Measurements from ENCODE around the gene ARL15. TPM values are rescaled to one million over a fixed set of nuclear protein-coding genes. Genes with fewer than 3 reads are reported as not detected.

Gene ARL15
- total and polyA plus RNA-seq, 2 donors (not counting 3 experiments of a cell fraction or from before 2014, with no cell fraction given): 11.9 to 24.4 TPM

- H3K27me3 ChIP-seq (ENCODE audit: control insufficient read depth in 2 of 2, insufficient read depth in 2 of 2, low read length in 2 of 2): no peaks in the 10 kb centered on the region
- no peaks in the 10 kb centered on the region for H3K36me3 ChIP-seq (ENCODE audit: control insufficient read depth in 2 of 2, extremely low read depth in 1 of 2, insufficient read depth in 2 of 2, low read length in 2 of 2)
- no peak overlapping the region for H3K4me2 ChIP-seq (ENCODE audit: insufficient read depth, low read length)
- H3K9ac ChIP-seq (replicated peaks; ENCODE audit: extremely low read depth, insufficient read depth, low read length): no peak overlapping the region
- DNase-seq (ENCODE audit: low read depth, low spot score): no peak
- no peaks in the 10 kb centered on the region for H3K4me1 ChIP-seq (ENCODE audit: control insufficient read depth, extremely low read depth, insufficient read depth, low read length)
- H3K9me3 ChIP-seq (replicated peaks; ENCODE audit: control insufficient read depth, insufficient read depth, low read length): no peaks in the 10 kb centered on the region
- FAIRE-seq: no peak
- BruUV-seq (replicated peaks): no TSS peak
- peaks cover 3% of the 10 kb centered on the region for H4K20me1 ChIP-seq (replicated peaks; ENCODE audit: control insufficient read depth, extremely low read depth, insufficient read depth, low read length)
- no peak overlapping the region for H2AFZ ChIP-seq (ENCODE audit: low read depth, low read length)
- CTCF ChIA-PET: interaction anchor here (1.1 to 1.5 kb wide), 2 partner anchors 15 to 932 kb away, joined by 3 read pairs; no protein-coding TSS in a partner anchor
- H3K4me3 ChIP-seq (replicated peaks in 1 of 3; ENCODE audit: insufficient read depth in 1 of 3, low read depth in 1 of 3, low read length in 3 of 3): no peak overlapping the region
- dilution Hi-C loops (cut with MboI; ENCODE audit: extremely low pct_ligation_motif_present, low sequenced_read_pairs): no loop called here
- intact Hi-C loops (cut with micrococcal nuclease): no loop called here
- TF ChIP-seq POLR2A (IDR thresholded peaks at IDR 0.05; ENCODE audit: low read depth, low read length): no peak
- no peak for TF ChIP-seq FOS (IDR thresholded peaks at IDR 0.05; ENCODE audit: borderline replicate concordance, insufficient read depth, low read length)
- no peak for TF ChIP-seq MYC (IDR thresholded peaks at IDR 0.05; ENCODE audit: low read depth, low read length)
- no peak for TF ChIP-seq MAX (IDR thresholded peaks at IDR 0.05; ENCODE audit: insufficient read depth, insufficient read length)
- no peak overlapping the region for H3K27ac ChIP-seq (ENCODE audit: insufficient read depth, low read depth, low read length)
- POLR2A ChIA-PET: interaction anchor here (0.7 kb wide), 1 partner anchor 206 kb away, joined by 3 read pairs; no protein-coding TSS in a partner anchor
- H3K79me2 ChIP-seq (ENCODE audit: control insufficient read depth, insufficient read depth, low read length): no peaks in the 10 kb centered on the region
- no peaks in the 10 kb centered on the region for H3K9me1 ChIP-seq (replicated peaks; ENCODE audit: control insufficient read depth, extremely low read depth, insufficient read depth, low read length)
These were observed 116.1 kb downstream of the ARL15 start for GRCh38 chr5:54194318-54194717.

- Histone ChIP-seq H3K4me2 (ENCODE audit: insufficient read depth, low read length) (no peak overlapping the region), H3K36me3 (ENCODE audit: control insufficient read depth in 2 of 2, extremely low read depth in 1 of 2, insufficient read depth in 2 of 2, low read length in 2 of 2) (no peaks in the 10 kb centered on the region), H3K27ac (ENCODE audit: insufficient read depth, low read depth, low read length) (no peak overlapping the region), H3K9me3 (replicated peaks; ENCODE audit: control insufficient read depth, insufficient read depth, low read length) (no peaks in the 10 kb centered on the region), H3K27me3 (ENCODE audit: control insufficient read depth in 2 of 2, insufficient read depth in 2 of 2, low read length in 2 of 2) (no peaks in the 10 kb centered on the region), H2AFZ (ENCODE audit: low read depth, low read length) (no peak overlapping the region), H3K9me1 (replicated peaks; ENCODE audit: control insufficient read depth, extremely low read depth, insufficient read depth, low read length) (no peaks in the 10 kb centered on the region), H3K9ac (replicated peaks; ENCODE audit: extremely low read depth, insufficient read depth, low read length) (no peak overlapping the region), H3K79me2 (ENCODE audit: control insufficient read depth, insufficient read depth, low read length) (no peaks in the 10 kb centered on the region), H3K4me1 (ENCODE audit: control insufficient read depth, extremely low read depth, insufficient read depth, low read length) (no peaks in the 10 kb centered on the region), H3K4me3 (replicated peaks in 1 of 3; ENCODE audit: insufficient read depth in 1 of 3, low read depth in 1 of 3, low read length in 3 of 3) (no peak overlapping the region), H4K20me1 (replicated peaks; ENCODE audit: control insufficient read depth, extremely low read depth, insufficient read depth, low read length) (no peaks in the 10 kb centered on the region)
- intact Hi-C loops (cut with micrococcal nuclease) (no loop called here), dilution Hi-C loops (cut with MboI; ENCODE audit: extremely low pct_ligation_motif_present, low sequenced_read_pairs) (no loop called here)
- no TSS peak for BruUV-seq (replicated peaks)
- ChIA-PET CTCF (no interaction called here), POLR2A (no interaction called here)
- FAIRE-seq (no peak), DNase-seq (ENCODE audit: low read depth, low spot score) (no peak)
- no peak for TF ChIP-seq MAX (IDR thresholded peaks at IDR 0.05; ENCODE audit: insufficient read depth, insufficient read length)
- TF ChIP-seq POLR2A (IDR thresholded peaks at IDR 0.05; ENCODE audit: low read depth, low read length): no peak
- TF ChIP-seq POLR2AphosphoS5 (IDR thresholded peaks at IDR 0.05; ENCODE audit: insufficient read depth, low read depth, low read length): no peak
- TF ChIP-seq GATA2 (IDR thresholded peaks at IDR 0.05; ENCODE audit: insufficient read depth, insufficient read length, low read depth, low read length): no peak
- TF ChIP-seq JUN (IDR thresholded peaks at IDR 0.05; ENCODE audit: borderline replicate concordance, insufficient read depth, insufficient read length, low read depth): no peak
- TF ChIP-seq EZH2 (IDR thresholded peaks at IDR 0.05; ENCODE audit: borderline replicate concordance, low read depth, low read length, severe bottlenecking): no peak
- no peak for TF ChIP-seq CTCF (IDR thresholded peaks at IDR 0.05; ENCODE audit: extremely low read depth in 1 of 2, insufficient read depth in 1 of 2, low read depth in 1 of 2, low read length in 2 of 2)
- no peak for TF ChIP-seq FOS (IDR thresholded peaks at IDR 0.05; ENCODE audit: borderline replicate concordance, insufficient read depth, low read length)
- TF ChIP-seq MYC (IDR thresholded peaks at IDR 0.05; ENCODE audit: low read depth, low read length): no peak
These were observed 122.7 kb downstream of the ARL15 start for GRCh38 chr5:54187694-54188093.

All from endothelial cell of umbilical vein (primary cell).